HepG2 (cell line): Measurements from ENCODE around the gene LTB4R. TPM values are rescaled to one million over a fixed set of nuclear protein-coding genes. Genes with fewer than 3 reads are reported as not detected.

Source experiments
- BORCS8-MEF2B ChIP-seq: sonication (generic); formaldehyde crosslinking; IDR thresholded peaks from 2 replicates; pipeline ENCODE4 v1.8.0; 2022; ENCODE audit warnings: mild to moderate bottlenecking, missing genetic modification reagents
- CREBL2 ChIP-seq: sonication (generic); formaldehyde crosslinking; IDR thresholded peaks from 2 replicates; pipeline ENCODE4 v1.8.1; 2023; ENCODE audit warnings: missing genetic modification reagents, mild to moderate bottlenecking, borderline replicate concordance
- E2F2 ChIP-seq: sonication (generic); formaldehyde crosslinking; IDR thresholded peaks from 2 replicates; pipeline ENCODE4 v1.4.0; 2020; ENCODE audit warnings: missing genetic modification reagents, borderline replicate concordance
- FOXK2 ChIP-seq: fragments of 450-650 bp; IDR thresholded peaks from 2 replicates; pipeline ENCODE4 v1.6.1; 2016
- FOXO1 ChIP-seq: sonication (generic); formaldehyde crosslinking; IDR thresholded peaks from 2 replicates; pipeline ENCODE4 v1.4.0; 2020; ENCODE audit warnings: missing genetic modification reagents
- KDM5B ChIP-seq: sonication (generic); formaldehyde crosslinking; IDR thresholded peaks from 2 replicates; pipeline ENCODE4 v1.4.0; 2020; ENCODE audit warnings: missing genetic modification reagents, mild to moderate bottlenecking, borderline replicate concordance
- PCBP1 ChIP-seq: fragments of 200-400 bp; formaldehyde crosslinking; IDR thresholded peaks from 2 replicates; pipeline ENCODE4 v1.6.1; 2017; ENCODE audit warnings: mild to moderate bottlenecking, low read depth, low read length, borderline replicate concordance
- PITX1 ChIP-seq: sonication (generic); formaldehyde crosslinking; IDR thresholded peaks from 2 replicates; pipeline ENCODE4 v1.5.1; 2020; ENCODE audit warnings: mild to moderate bottlenecking, missing genetic modification reagents
- SATB2 ChIP-seq: sonication (generic); formaldehyde crosslinking; IDR thresholded peaks from 2 replicates; pipeline ENCODE4 v1.5.0; 2020; ENCODE audit warnings: missing genetic modification reagents
- SOX5 ChIP-seq: IDR thresholded peaks from 2 replicates; pipeline ENCODE4 v1.6.1; 2016; ENCODE audit warnings: borderline replicate concordance
- SP2 ChIP-seq: sonication (generic); formaldehyde crosslinking; IDR thresholded peaks from 2 replicates; pipeline ENCODE4 v1.5.1; 2020; ENCODE audit warnings: mild to moderate bottlenecking, missing genetic modification reagents
- ZBED4 ChIP-seq: sonication (generic); formaldehyde crosslinking; IDR thresholded peaks from 2 replicates; pipeline ENCODE4 v1.4.0; 2020; ENCODE audit warnings: missing genetic modification reagents, borderline replicate concordance
- ZMYM4 ChIP-seq: sonication (generic); formaldehyde crosslinking; IDR thresholded peaks from 2 replicates; pipeline ENCODE4 v1.8.1; 2023; ENCODE audit warnings: mild to moderate bottlenecking, missing genetic modification reagents
- ZNF235 ChIP-seq: sonication (generic); formaldehyde crosslinking; IDR thresholded peaks from 2 replicates; pipeline ENCODE4 v1.8.1; 2023; ENCODE audit warnings: mild to moderate bottlenecking, missing genetic modification reagents, borderline replicate concordance
- ZNF292 ChIP-seq: sonication (generic); formaldehyde crosslinking; IDR thresholded peaks from 2 replicates; pipeline ENCODE4 v1.8.1; 2022; ENCODE audit warnings: mild to moderate bottlenecking, low read depth, missing genetic modification reagents, borderline replicate concordance
- ZNF362 ChIP-seq: sonication (generic); formaldehyde crosslinking; IDR thresholded peaks from 2 replicates; pipeline ENCODE4 v1.4.0; 2020; ENCODE audit warnings: missing genetic modification reagents, mild to moderate bottlenecking, borderline replicate concordance
- ZNF710 ChIP-seq: sonication (generic); formaldehyde crosslinking; IDR thresholded peaks from 2 replicates; pipeline ENCODE4 v1.5.0; 2020; ENCODE audit warnings: mild to moderate bottlenecking, missing genetic modification reagents, borderline replicate concordance
- ZNF724P ChIP-seq: sonication (generic); formaldehyde crosslinking; IDR thresholded peaks from 2 replicates; pipeline ENCODE4 v1.8.0; 2022; ENCODE audit warnings: missing genetic modification reagents, borderline replicate concordance
- ZNF766 ChIP-seq: sonication (generic); formaldehyde crosslinking; IDR thresholded peaks from 2 replicates; pipeline ENCODE4 v1.5.0; 2020; ENCODE audit warnings: missing genetic modification reagents, borderline replicate concordance
- ZNF792 ChIP-seq: IDR thresholded peaks from 2 replicates; pipeline ENCODE4 v1.6.1; 2016
- ZZZ3 ChIP-seq: sonication (generic); formaldehyde crosslinking; IDR thresholded peaks from 2 replicates; pipeline ENCODE4 v1.4.0; 2020; ENCODE audit warnings: missing genetic modification reagents, mild to moderate bottlenecking, borderline replicate concordance
- polyA plus RNA-seq, 8 experiments: library from polyadenylated mRNA; depleted of rRNA in 3 of 8; stranded (reverse) in 7 of 8; unstranded in 1 of 8; fragments of >200 nt; fragmentation: Illumina TruSeq in 4 of 8; extraction: Trizol in 4 of 8; gene quantifications; 2 replicates each; pipeline versions ENCODE4 v1.2.1 to v1.2.3, GENCODE V29; 2011 to 2016; ENCODE audit warnings: low read depth in 4 of 8, missing spikeins in 1 of 8, mixed read lengths in 1 of 8; ENCODE audit not compliant: insufficient read depth in 1 of 8
- total RNA-seq, 5 experiments: library from RNA; depleted of rRNA; stranded (reverse); fragments of >200 nt; fragmentation: Illumina TruSeq; extraction: Trizol; gene quantifications; 2 replicates each; pipeline ENCODE4 v1.2.3, GENCODE V29; 2016; ENCODE audit warnings: low read depth in 1 of 5

The LTB4R gene
- total and polyA plus RNA-seq, 2 of the 13 experiments (the other 11 are each of a cell fraction or from before 2014, with no cell fraction given), result 3.2 to 8.2 TPM

GRCh38 chr14:24297190-24297964, 13.9 kb upstream of the LTB4R start (continued):
- TF ChIP-seq PCBP1, result no peak
- TF ChIP-seq ZNF724P (CRISPR knock-in tag), result no peak
- TF ChIP-seq FOXK2, result no peak
- no peak for TF ChIP-seq ZNF235 (CRISPR knock-in tag)
- no peak for TF ChIP-seq SATB2 (CRISPR knock-in tag)
- peak; percentile 25; the same call in 1 of the 2 replicates for TF ChIP-seq FOXO1 (CRISPR knock-in tag)
- no peak; the same call in 1 of the 2 replicates for TF ChIP-seq BORCS8-MEF2B (CRISPR knock-in tag)
- TF ChIP-seq ZZZ3 (CRISPR knock-in tag), result no peak
- no peak for TF ChIP-seq ZNF766
- no peak for TF ChIP-seq ZNF362 (CRISPR knock-in tag)
- no peak for TF ChIP-seq KDM5B
- no peak for TF ChIP-seq PITX1
- no peak for TF ChIP-seq SP2 (CRISPR knock-in tag)
- no peak; the same call in 1 of the 2 replicates for TF ChIP-seq SOX5 (CRISPR knock-in tag)
- TF ChIP-seq CREBL2 (CRISPR knock-in tag), result 0 out of 2 replicates have a peak, but pooled peaks have one; percentile 19
- TF ChIP-seq ZNF710 (CRISPR knock-in tag), result no peak
- 0 out of 2 replicates have a peak, but pooled peaks have one; percentile 29 for TF ChIP-seq ZBED4 (CRISPR knock-in tag)
- peak; percentile 34; the same call in 1 of the 2 replicates for TF ChIP-seq ZMYM4 (CRISPR knock-in tag)
- no peak for TF ChIP-seq E2F2 (CRISPR knock-in tag)
- peak; percentile 77 for TF ChIP-seq ZNF792 (CRISPR knock-in tag)
- TF ChIP-seq ZNF292 (CRISPR knock-in tag), result no peak
